ENCODE results near the gene HGS.
"Not testable (repeated sequence)": the region's sequence is repeated elsewhere in the genome, so short reads cannot be mapped to it uniquely, and the experiment has no call there.

The HGS gene

GRCh38 chr17:81672504-81672903 is 11.3 kb upstream of the HGS start:
- ChIA-PET POLR2A (no interaction called here), CTCF (interaction anchor here (1.2 kb wide), 1 partner anchor 11 kb away, joined by 7 read pairs; the partner anchor contains the start of genes ARL16 and HGS)
- no peak for TF ChIP-seq CTCF (IDR thresholded peaks at IDR 0.05; ENCODE audit: insufficient read depth, low read length, missing control alignments)
- H3K4me3 ChIP-seq (ENCODE audit: low read depth, low read length), result no peak overlapping the region
- no peak for DNase-seq (ENCODE audit: low read depth, low spot score)

- CTCF ChIA-PET, result interaction anchor here (1.0 to 1.2 kb wide), 2 partner anchors 10 to 256 kb away, joined by 3 to 7 read pairs; partner anchors contain the start of genes ARL16 and HGS
- no peak for DNase-seq (ENCODE audit: low read depth, low spot score)
These were observed 10.9 kb upstream of the HGS start for GRCh38 chr17:81672954-81673353.

GRCh38 chr17:81673561-81674258 is 10.1 kb upstream of the HGS start:
- H3K4me3 ChIP-seq (ENCODE audit: low read depth, low read length), result no peak overlapping the region
- POLR2A ChIA-PET, result interaction anchor here (1.0 kb wide), 1 partner anchor 10 kb away, joined by 3 read pairs; the partner anchor contains the start of genes ARL16 and HGS
- no peak for TF ChIP-seq CTCF (IDR thresholded peaks at IDR 0.05; ENCODE audit: insufficient read depth, low read length, missing control alignments)
- CTCF ChIA-PET, result interaction anchor here (1.0 to 1.3 kb wide), 2 partner anchors 10 to 255 kb away, joined by 3 read pairs; partner anchors contain the start of genes ARL16 and HGS
- DNase-seq (ENCODE audit: low read depth, low spot score), result no peak

More at GRCh38 chr17:81672954-81673353, 10.9 kb upstream of the HGS start:
- TF ChIP-seq CTCF (IDR thresholded peaks at IDR 0.05; ENCODE audit: insufficient read depth, low read length, missing control alignments), result no peak
- H3K4me3 ChIP-seq (ENCODE audit: low read depth, low read length), result no peak overlapping the region
- POLR2A ChIA-PET, result no interaction called here

- TF ChIP-seq CTCF (IDR thresholded peaks at IDR 0.05; ENCODE audit: insufficient read depth, low read length, missing control alignments), result peak; percentile 40
- ChIA-PET POLR2A (interaction anchor here (0.9 to 1.2 kb wide), 3 partner anchors 9 to 34 kb away, joined by 3 to 4 read pairs (median 4); partner anchors contain the start of genes CCDC137 and OXLD1), CTCF (interaction anchor here (0.8 to 1.9 kb wide), 9 partner anchors 8 to 179 kb away, joined by 3 to 9 read pairs (median 4); partner anchors contain the start of genes ARL16 and HGS)
- DNase-seq (ENCODE audit: low read depth, low spot score); H3K4me3 ChIP-seq (ENCODE audit: low read depth, low read length): not testable (repeated sequence)
These were observed 8.1 kb upstream of the HGS start for GRCh38 chr17:81675515-81676221.

GRCh38 chr17:81676906-81677305 is 6.9 kb upstream of the HGS start:
- DNase-seq (ENCODE audit: low read depth, low spot score), result no peak
- ChIA-PET POLR2A (no interaction called here), CTCF (interaction anchor here (1.6 to 1.9 kb wide), 2 partner anchors 8 to 12 kb away, joined by 7 to 9 read pairs; no protein-coding TSS in a partner anchor)
- H3K4me3 ChIP-seq (ENCODE audit: low read depth, low read length), result no peak overlapping the region
- no peak for TF ChIP-seq CTCF (IDR thresholded peaks at IDR 0.05; ENCODE audit: insufficient read depth, low read length, missing control alignments)

GRCh38 chr17:81680150-81680549 is 3.7 kb upstream of the HGS start:
- DNase-seq (ENCODE audit: low read depth, low spot score), result no peak
- TF ChIP-seq CTCF (IDR thresholded peaks at IDR 0.05; ENCODE audit: insufficient read depth, low read length, missing control alignments), result no peak
- H3K4me3 ChIP-seq (ENCODE audit: low read depth, low read length), result no peak overlapping the region
- ChIA-PET POLR2A (no interaction called here), CTCF (interaction anchor here (1.2 kb wide), 1 partner anchor 24 kb away, joined by 5 read pairs; the partner anchor contains the start of gene MRPL12)

Measured in AG04449 (cell line).